ENCODE measurements around the gene NELL2. TPM values are rescaled to one million over a fixed set of nuclear protein-coding genes. Genes with fewer than 3 reads are reported as not detected.

NELL2 gene
- total RNA-seq, 1 donor from 2014 or later = 8.1 TPM

GRCh38 chr12:44626883-44627282, 249.2 kb downstream of the NELL2 start:
- DNase-seq (ENCODE audit: low spot score) = no peak

GRCh38 chr12:44618946-44619345, 257.2 kb downstream of the NELL2 start:
- DNase-seq (ENCODE audit: low spot score) = no peak

- DNase-seq (ENCODE audit: low spot score) = no peak
Measured at GRCh38 chr12:44616402-44616801, 259.7 kb downstream of the NELL2 start.

- DNase-seq (ENCODE audit: low spot score) = no peak
Measured at GRCh38 chr12:44611538-44611937, 264.6 kb downstream of the NELL2 start.

GRCh38 chr12:44603701-44604100, 272.4 kb downstream of the NELL2 start:
- DNase-seq (ENCODE audit: low spot score) = no peak

- DNase-seq (ENCODE audit: low spot score) = no peak
Measured at GRCh38 chr12:44592626-44593025, 283.5 kb downstream of the NELL2 start.

- DNase-seq (ENCODE audit: low spot score) = no peak
Measured at GRCh38 chr12:44589697-44590096, 286.4 kb downstream of the NELL2 start.

- DNase-seq (ENCODE audit: low spot score) = no peak
Measured at GRCh38 chr12:44588651-44589050, 287.5 kb downstream of the NELL2 start.

GRCh38 chr12:44584625-44585024, 291.5 kb downstream of the NELL2 start:
- no peak for DNase-seq (ENCODE audit: low spot score)

- DNase-seq (ENCODE audit: low spot score) = no peak
Measured at GRCh38 chr12:44582521-44582920, 293.6 kb downstream of the NELL2 start.

GRCh38 chr12:44581642-44582242, 294.4 kb downstream of the NELL2 start:
- DNase-seq (ENCODE audit: low spot score) = no peak

- DNase-seq (ENCODE audit: low spot score) = no peak
Measured at GRCh38 chr12:44574586-44574985, 301.5 kb downstream of the NELL2 start.

- no peak for DNase-seq (ENCODE audit: low spot score)
Measured at GRCh38 chr12:44573723-44574122, 302.4 kb downstream of the NELL2 start.

- DNase-seq (ENCODE audit: low spot score) = no peak
Measured at GRCh38 chr12:44571006-44571550, 305.0 kb downstream of the NELL2 start.

- DNase-seq (ENCODE audit: low spot score) = no peak
Measured at GRCh38 chr12:44570036-44570583, 306.0 kb downstream of the NELL2 start.

- DNase-seq (ENCODE audit: low spot score) = no peak
Measured at GRCh38 chr12:44565163-44565562, 311.0 kb downstream of the NELL2 start.

- no peak for DNase-seq (ENCODE audit: low spot score)
Measured at GRCh38 chr12:44563486-44563885, 312.6 kb downstream of the NELL2 start.

- DNase-seq (ENCODE audit: low spot score) = no peak
Measured at GRCh38 chr12:44558340-44559100, 317.6 kb downstream of the NELL2 start.

- no peak for DNase-seq (ENCODE audit: low spot score)
Measured at GRCh38 chr12:44555454-44555853, 320.7 kb downstream of the NELL2 start.

- no peak for DNase-seq (ENCODE audit: low spot score)
Measured at GRCh38 chr12:44551631-44552030, 324.5 kb downstream of the NELL2 start.

GRCh38 chr12:44550377-44550776, 325.7 kb downstream of the NELL2 start:
- DNase-seq (ENCODE audit: low spot score) = no peak

- no peak for DNase-seq (ENCODE audit: low spot score)
Measured at GRCh38 chr12:44546060-44546459, 330.1 kb downstream of the NELL2 start.

GRCh38 chr12:44544018-44544417, 332.1 kb downstream of the NELL2 start:
- no peak for DNase-seq (ENCODE audit: low spot score)

Measured in ureter (tissue), 1 donor.